HepG2 (cell line): ENCODE measurements around the gene LSM14B. TPM values are rescaled to one million over a fixed set of nuclear protein-coding genes. Genes with fewer than 3 reads are reported as not detected.

Source experiments
- DDIT3 ChIP-seq: sonication (generic); formaldehyde crosslinking; IDR thresholded peaks from 2 replicates; pipeline ENCODE4 v1.4.0; 2020; ENCODE audit warnings: mild to moderate bottlenecking, missing genetic modification reagents
- DZIP1 ChIP-seq: sonication (generic); formaldehyde crosslinking; IDR thresholded peaks from 2 replicates; pipeline ENCODE4 v1.5.0; 2020; ENCODE audit warnings: mild to moderate bottlenecking, missing genetic modification reagents
- GMEB1 ChIP-seq: sonication (generic); formaldehyde crosslinking; IDR thresholded peaks from 2 replicates; pipeline ENCODE4 v1.5.1; 2020; ENCODE audit warnings: missing genetic modification reagents, mild to moderate bottlenecking, borderline replicate concordance
- NFYB ChIP-seq: sonication (generic); formaldehyde crosslinking; IDR thresholded peaks from 2 replicates; pipeline ENCODE4 v1.4.0; 2020; ENCODE audit warnings: missing genetic modification reagents
- PLSCR1 ChIP-seq: sonication (generic); formaldehyde crosslinking; IDR thresholded peaks from 2 replicates; pipeline ENCODE4 v1.5.0; 2020; ENCODE audit warnings: missing genetic modification reagents, mild to moderate bottlenecking, borderline replicate concordance
- TBL1XR1 ChIP-seq: fragments of 150-350 bp; IDR thresholded peaks from 2 replicates; pipeline ENCODE4 v1.6.1; 2014; ENCODE audit warnings: borderline replicate concordance, low read length; ENCODE audit not compliant: partially characterized antibody
- ZFP41 ChIP-seq: sonication (generic); formaldehyde crosslinking; IDR thresholded peaks from 2 replicates; pipeline ENCODE4 v1.4.0; 2020; ENCODE audit warnings: mild to moderate bottlenecking, missing genetic modification reagents, borderline replicate concordance
- ZNF550 ChIP-seq: sonication (generic); formaldehyde crosslinking; IDR thresholded peaks from 2 replicates; pipeline ENCODE4 v1.4.0; 2020; ENCODE audit warnings: mild to moderate bottlenecking, missing genetic modification reagents, borderline replicate concordance
- ZNF713 ChIP-seq: sonication (generic); formaldehyde crosslinking; IDR thresholded peaks from 2 replicates; pipeline ENCODE4 v1.4.0; 2020; ENCODE audit warnings: mild to moderate bottlenecking, missing genetic modification reagents
- polyA plus RNA-seq, 8 experiments: library from polyadenylated mRNA; depleted of rRNA in 3 of 8; stranded (reverse) in 7 of 8; unstranded in 1 of 8; fragments of >200 nt; fragmentation: Illumina TruSeq in 4 of 8; extraction: Trizol in 4 of 8; gene quantifications; 2 replicates each; pipeline versions ENCODE4 v1.2.1 to v1.2.3, GENCODE V29; 2011 to 2016; ENCODE audit warnings: low read depth in 4 of 8, missing spikeins in 1 of 8, mixed read lengths in 1 of 8; ENCODE audit not compliant: insufficient read depth in 1 of 8
- total RNA-seq, 5 experiments: library from RNA; depleted of rRNA; stranded (reverse); fragments of >200 nt; fragmentation: Illumina TruSeq; extraction: Trizol; gene quantifications; 2 replicates each; pipeline ENCODE4 v1.2.3, GENCODE V29; 2016; ENCODE audit warnings: low read depth in 1 of 5
- TF ChIP-seq, protein P1 (sequence below): sonication (generic); formaldehyde crosslinking; IDR thresholded peaks from 2 replicates; pipeline ENCODE4 v1.4.0; 2020; ENCODE audit warnings: missing genetic modification reagents, borderline replicate concordance
- TF ChIP-seq, protein P2 (sequence below): sonication (generic); formaldehyde crosslinking; IDR thresholded peaks from 2 replicates; pipeline ENCODE4 v1.8.0; 2022; ENCODE audit warnings: mild to moderate bottlenecking, missing genetic modification reagents
- TF ChIP-seq, protein P3 (sequence below): sonication (generic); formaldehyde crosslinking; IDR thresholded peaks from 2 replicates; pipeline ENCODE4 v1.5.1; 2020; ENCODE audit warnings: missing genetic modification reagents, mild to moderate bottlenecking, borderline replicate concordance
- TF ChIP-seq, protein P4 (sequence below): sonication (generic); formaldehyde crosslinking; IDR thresholded peaks from 2 replicates; pipeline ENCODE4 v1.4.0; 2020; ENCODE audit warnings: low read depth, mild to moderate bottlenecking, missing genetic modification reagents

Gene LSM14B
- total and polyA plus RNA-seq, 2 of the 13 experiments (the other 11 are each of a cell fraction or from before 2014, with no cell fraction given), result 43.3 to 79.2 TPM

DNA sequence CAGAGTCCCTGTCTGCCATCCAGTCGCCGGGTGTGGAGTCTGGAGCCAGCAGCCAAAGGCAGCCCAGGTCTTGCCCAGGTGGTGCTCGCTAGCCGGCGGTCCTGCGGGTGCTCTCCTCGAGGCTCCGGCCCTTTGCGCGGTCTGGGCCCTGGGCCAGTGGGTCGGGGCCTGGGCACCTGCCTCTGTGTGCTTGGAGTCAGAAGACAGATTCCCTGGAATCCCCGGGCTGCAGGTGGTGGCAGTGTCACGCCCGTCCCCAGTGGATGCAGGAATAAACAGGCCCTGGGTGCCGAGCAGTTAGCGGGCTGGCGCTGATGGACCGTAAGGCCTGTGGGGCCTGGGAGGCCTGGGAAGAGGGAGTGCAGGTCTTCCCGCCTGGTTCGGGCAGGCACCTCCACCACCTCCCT, 26.6 kb downstream of the LSM14B start (continued):
- TF ChIP-seq, protein P1, sequence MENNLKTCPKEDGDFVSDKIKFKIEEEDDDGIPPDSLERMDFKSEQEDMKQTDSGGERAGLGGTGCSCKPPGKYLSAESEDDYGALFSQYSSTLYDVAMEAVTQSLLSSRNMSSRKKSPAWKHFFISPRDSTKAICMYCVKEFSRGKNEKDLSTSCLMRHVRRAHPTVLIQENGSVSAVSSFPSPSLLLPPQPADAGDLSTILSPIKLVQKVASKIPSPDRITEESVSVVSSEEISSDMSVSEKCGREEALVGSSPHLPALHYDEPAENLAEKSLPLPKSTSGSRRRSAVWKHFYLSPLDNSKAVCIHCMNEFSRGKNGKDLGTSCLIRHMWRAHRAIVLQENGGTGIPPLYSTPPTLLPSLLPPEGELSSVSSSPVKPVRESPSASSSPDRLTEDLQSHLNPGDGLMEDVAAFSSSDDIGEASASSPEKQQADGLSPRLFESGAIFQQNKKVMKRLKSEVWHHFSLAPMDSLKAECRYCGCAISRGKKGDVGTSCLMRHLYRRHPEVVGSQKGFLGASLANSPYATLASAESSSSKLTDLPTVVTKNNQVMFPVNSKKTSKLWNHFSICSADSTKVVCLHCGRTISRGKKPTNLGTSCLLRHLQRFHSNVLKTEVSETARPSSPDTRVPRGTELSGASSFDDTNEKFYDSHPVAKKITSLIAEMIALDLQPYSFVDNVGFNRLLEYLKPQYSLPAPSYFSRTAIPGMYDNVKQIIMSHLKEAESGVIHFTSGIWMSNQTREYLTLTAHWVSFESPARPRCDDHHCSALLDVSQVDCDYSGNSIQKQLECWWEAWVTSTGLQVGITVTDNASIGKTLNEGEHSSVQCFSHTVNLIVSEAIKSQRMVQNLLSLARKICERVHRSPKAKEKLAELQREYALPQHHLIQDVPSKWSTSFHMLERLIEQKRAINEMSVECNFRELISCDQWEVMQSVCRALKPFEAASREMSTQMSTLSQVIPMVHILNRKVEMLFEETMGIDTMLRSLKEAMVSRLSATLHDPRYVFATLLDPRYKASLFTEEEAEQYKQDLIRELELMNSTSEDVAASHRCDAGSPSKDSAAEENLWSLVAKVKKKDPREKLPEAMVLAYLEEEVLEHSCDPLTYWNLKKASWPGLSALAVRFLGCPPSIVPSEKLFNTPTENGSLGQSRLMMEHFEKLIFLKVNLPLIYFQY, result no peak
- TF ChIP-seq, protein P2, sequence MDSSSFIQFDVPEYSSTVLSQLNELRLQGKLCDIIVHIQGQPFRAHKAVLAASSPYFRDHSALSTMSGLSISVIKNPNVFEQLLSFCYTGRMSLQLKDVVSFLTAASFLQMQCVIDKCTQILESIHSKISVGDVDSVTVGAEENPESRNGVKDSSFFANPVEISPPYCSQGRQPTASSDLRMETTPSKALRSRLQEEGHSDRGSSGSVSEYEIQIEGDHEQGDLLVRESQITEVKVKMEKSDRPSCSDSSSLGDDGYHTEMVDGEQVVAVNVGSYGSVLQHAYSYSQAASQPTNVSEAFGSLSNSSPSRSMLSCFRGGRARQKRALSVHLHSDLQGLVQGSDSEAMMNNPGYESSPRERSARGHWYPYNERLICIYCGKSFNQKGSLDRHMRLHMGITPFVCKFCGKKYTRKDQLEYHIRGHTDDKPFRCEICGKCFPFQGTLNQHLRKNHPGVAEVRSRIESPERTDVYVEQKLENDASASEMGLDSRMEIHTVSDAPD (CRISPR knock-in tag), result no peak
- TF ChIP-seq PLSCR1 (CRISPR knock-in tag), result no peak
- no peak for TF ChIP-seq DDIT3
- no peak for TF ChIP-seq TBL1XR1
- TF ChIP-seq ZNF550 (CRISPR knock-in tag), result 0 out of 2 replicates have a peak, but pooled peaks have one; percentile 34
- no peak for TF ChIP-seq ZFP41 (CRISPR knock-in tag)
- TF ChIP-seq, protein P3, sequence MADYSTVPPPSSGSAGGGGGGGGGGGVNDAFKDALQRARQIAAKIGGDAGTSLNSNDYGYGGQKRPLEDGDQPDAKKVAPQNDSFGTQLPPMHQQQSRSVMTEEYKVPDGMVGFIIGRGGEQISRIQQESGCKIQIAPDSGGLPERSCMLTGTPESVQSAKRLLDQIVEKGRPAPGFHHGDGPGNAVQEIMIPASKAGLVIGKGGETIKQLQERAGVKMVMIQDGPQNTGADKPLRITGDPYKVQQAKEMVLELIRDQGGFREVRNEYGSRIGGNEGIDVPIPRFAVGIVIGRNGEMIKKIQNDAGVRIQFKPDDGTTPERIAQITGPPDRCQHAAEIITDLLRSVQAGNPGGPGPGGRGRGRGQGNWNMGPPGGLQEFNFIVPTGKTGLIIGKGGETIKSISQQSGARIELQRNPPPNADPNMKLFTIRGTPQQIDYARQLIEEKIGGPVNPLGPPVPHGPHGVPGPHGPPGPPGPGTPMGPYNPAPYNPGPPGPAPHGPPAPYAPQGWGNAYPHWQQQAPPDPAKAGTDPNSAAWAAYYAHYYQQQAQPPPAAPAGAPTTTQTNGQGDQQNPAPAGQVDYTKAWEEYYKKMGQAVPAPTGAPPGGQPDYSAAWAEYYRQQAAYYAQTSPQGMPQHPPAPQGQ (CRISPR knock-in tag), result no peak
- TF ChIP-seq, protein P4, sequence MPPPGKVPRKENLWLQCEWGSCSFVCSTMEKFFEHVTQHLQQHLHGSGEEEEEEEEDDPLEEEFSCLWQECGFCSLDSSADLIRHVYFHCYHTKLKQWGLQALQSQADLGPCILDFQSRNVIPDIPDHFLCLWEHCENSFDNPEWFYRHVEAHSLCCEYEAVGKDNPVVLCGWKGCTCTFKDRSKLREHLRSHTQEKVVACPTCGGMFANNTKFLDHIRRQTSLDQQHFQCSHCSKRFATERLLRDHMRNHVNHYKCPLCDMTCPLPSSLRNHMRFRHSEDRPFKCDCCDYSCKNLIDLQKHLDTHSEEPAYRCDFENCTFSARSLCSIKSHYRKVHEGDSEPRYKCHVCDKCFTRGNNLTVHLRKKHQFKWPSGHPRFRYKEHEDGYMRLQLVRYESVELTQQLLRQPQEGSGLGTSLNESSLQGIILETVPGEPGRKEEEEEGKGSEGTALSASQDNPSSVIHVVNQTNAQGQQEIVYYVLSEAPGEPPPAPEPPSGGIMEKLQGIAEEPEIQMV (CRISPR knock-in tag), result no peak
- TF ChIP-seq NFYB (CRISPR knock-in tag), result no peak
- peak; percentile 45; the same call in 1 of the 2 replicates for TF ChIP-seq GMEB1
- no peak for TF ChIP-seq ZNF713
- 0 out of 2 replicates have a peak, but pooled peaks have one; percentile 81 for TF ChIP-seq DZIP1
